HG03025 (cell line): ENCODE results near the gene MRPS26.
"Not testable (repeated sequence)": the region's sequence is repeated elsewhere in the genome, so short reads cannot be mapped to it uniquely, and the experiment has no call there.

Experiments used
- ATAC-seq: cut with Tn5 transposase; IDR thresholded peaks from one replicate; pipeline ENCODE4 v1.9.1; 2021; ENCODE audit warnings: mild to moderate bottlenecking, moderate library complexity; ENCODE audit not compliant: unreplicated experiment, low FRiP score

The MRPS26 gene

GRCh38 chr20:3045816-3046676 lies at the start of gene MRPS26:
MRPS26 (plus strand) TSS chr20:3046052; CDS start chr20:3046069, 17 bp downstream.
- peak; percentile 86 for ATAC-seq

- ATAC-seq: no peak
Observed at GRCh38 chr20:2998728-2999127, 47.1 kb upstream of the MRPS26 start.

- ATAC-seq: no peak
Observed at GRCh38 chr20:3000852-3001523, 44.9 kb upstream of the MRPS26 start.

GRCh38 chr20:3003416-3003815 lies 42.4 kb upstream of the MRPS26 start:
- no peak for ATAC-seq

- ATAC-seq: no peak
Observed at GRCh38 chr20:3010985-3011723, 34.7 kb upstream of the MRPS26 start.

GRCh38 chr20:3011752-3012151 lies 34.1 kb upstream of the MRPS26 start:
- no peak for ATAC-seq

- no peak for ATAC-seq
Observed at GRCh38 chr20:3013771-3014170, 32.1 kb upstream of the MRPS26 start.

GRCh38 chr20:3014179-3014578 lies 31.7 kb upstream of the MRPS26 start:
- no peak for ATAC-seq

- ATAC-seq: no peak
Observed at GRCh38 chr20:3014662-3015061, 31.2 kb upstream of the MRPS26 start.

GRCh38 chr20:3015302-3015701 lies 30.6 kb upstream of the MRPS26 start:
- not testable (repeated sequence) for ATAC-seq

GRCh38 chr20:3021327-3021726 lies 24.5 kb upstream of the MRPS26 start:
- ATAC-seq: no peak

GRCh38 chr20:3021777-3022176 lies 24.1 kb upstream of the MRPS26 start:
- ATAC-seq: no peak

GRCh38 chr20:3022559-3023490 lies 23.0 kb upstream of the MRPS26 start:
- not testable (repeated sequence) for ATAC-seq

GRCh38 chr20:3027987-3028386 lies 17.9 kb upstream of the MRPS26 start:
- no peak for ATAC-seq

GRCh38 chr20:3031524-3032147 lies 14.2 kb upstream of the MRPS26 start:
- no peak for ATAC-seq

GRCh38 chr20:3032624-3033023 lies 13.2 kb upstream of the MRPS26 start:
- no peak for ATAC-seq

- ATAC-seq: no peak
Observed at GRCh38 chr20:3037654-3038053, 8.2 kb upstream of the MRPS26 start.

- no peak for ATAC-seq
Observed at GRCh38 chr20:3038454-3038853, 7.4 kb upstream of the MRPS26 start.

- ATAC-seq: no peak
Observed at GRCh38 chr20:3039426-3039825, 6.4 kb upstream of the MRPS26 start.

- ATAC-seq: no peak
Observed at GRCh38 chr20:3040086-3040485, 5.8 kb upstream of the MRPS26 start.
